H9 (cell line): ENCODE measurements around the gene IQGAP3. TPM values are rescaled to one million over a fixed set of nuclear protein-coding genes. Genes with fewer than 3 reads are reported as not detected.
A peak's percentile ranks its signal among the peaks of the same experiment; 100 is the strongest.

ENCODE experiments used
- DNase-seq: peaks from one replicate; pipeline ENCODE4 v3.0.0-alpha.2; 2017
- H2AFZ ChIP-seq: one replicate; pipeline ENCODE4 v1.6.1; 2013; ENCODE audit warnings: mild to moderate bottlenecking, low read length, control low read depth, moderate library complexity
- H2AK5ac ChIP-seq: 2 replicates; pipeline ENCODE4 v1.6.1; 2013; ENCODE audit warnings: low read length, control low read depth, mixed read lengths; ENCODE audit not compliant: insufficient read length
- H2BK120ac ChIP-seq: one replicate; pipeline ENCODE4 v1.6.1; 2013; ENCODE audit warnings: low read depth, mild to moderate bottlenecking, low read length, control low read depth, inconsistent platforms; ENCODE audit not compliant: poor library complexity, severe bottlenecking
- H2BK12ac ChIP-seq: 2 replicates; pipeline ENCODE4 v1.6.1; 2013; ENCODE audit warnings: low read length, control low read depth, mixed read lengths, low read depth; ENCODE audit not compliant: insufficient read length
- H2BK15ac ChIP-seq: 2 replicates; pipeline ENCODE4 v1.6.1; 2013; ENCODE audit warnings: low read depth, low read length, control low read depth
- H2BK20ac ChIP-seq: one replicate; pipeline ENCODE4 v1.6.1; 2013; ENCODE audit warnings: low read depth, mild to moderate bottlenecking, low read length, control low read depth, inconsistent platforms; ENCODE audit not compliant: poor library complexity, severe bottlenecking
- H2BK5ac ChIP-seq: 2 replicates; pipeline ENCODE4 v1.6.1; 2013; ENCODE audit warnings: low read length, control low read depth, mixed read lengths; ENCODE audit not compliant: insufficient read length
- H3K14ac ChIP-seq: 2 replicates; pipeline ENCODE4 v1.6.1; 2013; ENCODE audit warnings: low read length, control low read depth; ENCODE audit not compliant: insufficient read depth
- H3K18ac ChIP-seq: 2 replicates; pipeline ENCODE4 v1.6.1; 2013; ENCODE audit warnings: low read depth, mild to moderate bottlenecking, mixed read lengths, low read length, control low read depth; ENCODE audit not compliant: insufficient read length
- H3K23ac ChIP-seq: 2 replicates; pipeline ENCODE4 v1.6.1; 2013; ENCODE audit warnings: low read length, control low read depth, mixed read lengths, low read depth; ENCODE audit not compliant: insufficient read length
- H3K23me2 ChIP-seq: 2 replicates; pipeline ENCODE4 v1.6.1; 2013; ENCODE audit warnings: low read depth, mild to moderate bottlenecking, mixed read lengths, low read length, control low read depth; ENCODE audit not compliant: insufficient read length, poor library complexity, severe bottlenecking
- H3K27ac ChIP-seq: 2 replicates; pipeline ENCODE4 v1.5.1; 2013; ENCODE audit warnings: low read length, control low read depth, mixed read lengths, low read depth; ENCODE audit not compliant: insufficient read length
- H3K27me3 ChIP-seq: 2 replicates; pipeline ENCODE4 v1.6.1; 2013; ENCODE audit warnings: low read length, control low read depth, inconsistent platforms; ENCODE audit not compliant: insufficient read depth
- H3K4ac ChIP-seq: 2 replicates; pipeline ENCODE4 v1.6.1; 2013; ENCODE audit warnings: low read depth, mild to moderate bottlenecking, control low read depth, inconsistent platforms, low read length, moderate library complexity
- H3K4me1 ChIP-seq: 2 replicates; pipeline ENCODE4 v1.6.1; 2013; ENCODE audit warnings: low read length, control low read depth, inconsistent platforms; ENCODE audit not compliant: insufficient read depth
- H3K4me2 ChIP-seq: 2 replicates; pipeline ENCODE4 v1.6.1; 2013; ENCODE audit warnings: low read length, control low read depth, mixed read lengths; ENCODE audit not compliant: insufficient read length, insufficient read depth
- H3K56ac ChIP-seq: 2 replicates; pipeline ENCODE4 v1.6.1; 2013; ENCODE audit warnings: low read depth, mild to moderate bottlenecking, mixed read lengths, low read length, control low read depth; ENCODE audit not compliant: insufficient read length
- H3K79me1 ChIP-seq: 2 replicates; pipeline ENCODE4 v1.6.1; 2013; ENCODE audit warnings: low read depth, mild to moderate bottlenecking, moderate library complexity, low read length, control low read depth, inconsistent platforms; ENCODE audit not compliant: insufficient read depth, poor library complexity, severe bottlenecking
- H3K79me2 ChIP-seq: 2 replicates; pipeline ENCODE4 v1.6.1; 2013; ENCODE audit warnings: low read length, control low read depth, inconsistent platforms; ENCODE audit not compliant: insufficient read depth
- H3K9ac ChIP-seq: 2 replicates; pipeline ENCODE4 v1.6.1; 2013; ENCODE audit warnings: low read length, control low read depth, mixed read lengths; ENCODE audit not compliant: insufficient read length; ENCODE audit errors: extremely low read depth
- H3K9me3 ChIP-seq: one replicate; pipeline ENCODE4 v1.6.1; 2013; ENCODE audit warnings: low read depth, low read length, inconsistent platforms; ENCODE audit not compliant: control insufficient read depth
- H3T11ph ChIP-seq: one replicate; pipeline ENCODE4 v1.6.1; 2013; ENCODE audit warnings: mild to moderate bottlenecking, low read length, control low read depth, inconsistent platforms
- H4K20me1 ChIP-seq: one replicate; pipeline ENCODE4 v1.6.1; 2013; ENCODE audit not compliant: control insufficient read depth, insufficient read length, insufficient read depth
- H4K5ac ChIP-seq: 2 replicates; pipeline ENCODE4 v1.6.1; 2013; ENCODE audit warnings: low read depth, mild to moderate bottlenecking, mixed read lengths, low read length, control low read depth; ENCODE audit not compliant: insufficient read length
- H4K8ac ChIP-seq: replicated peaks from 2 replicates; pipeline ENCODE4 v1.6.1; 2013; ENCODE audit warnings: low read length, control low read depth, mixed read lengths, low read depth; ENCODE audit not compliant: insufficient read length
- H4K91ac ChIP-seq: 2 replicates; pipeline ENCODE4 v1.6.1; 2013; ENCODE audit warnings: low read depth, mild to moderate bottlenecking, moderate library complexity, mixed read lengths, low read length, control low read depth; ENCODE audit not compliant: insufficient read length
- H3K27ac Mint-ChIP-seq, 3 experiments: 2 replicates in 2 of 3; 3 replicates in 1 of 3; pipeline ENCODE4 v1.8.0; 2020 to 2021; ENCODE audit warnings: mixed read lengths in 3 of 3, mild to moderate bottlenecking in 1 of 3, moderate library complexity in 1 of 3
- H3K27me3 Mint-ChIP-seq: 2 replicates; pipeline ENCODE4 v1.8.0; 2021; ENCODE audit warnings: low read depth, mild to moderate bottlenecking, moderate library complexity, mixed read lengths
- H3K36me3 Mint-ChIP-seq, 3 experiments: 2 replicates in 2 of 3; 3 replicates in 1 of 3; pipeline ENCODE4 v1.8.0; 2020 to 2021; ENCODE audit warnings: low read depth in 3 of 3, mixed read lengths in 3 of 3; ENCODE audit not compliant: insufficient read depth in 1 of 3
- H3K4me1 Mint-ChIP-seq, 2 experiments: 2 replicates each; pipeline ENCODE4 v1.8.0; 2020; ENCODE audit warnings: mixed read lengths in 2 of 2
- H3K4me3 Mint-ChIP-seq, 2 experiments: 2 replicates in 1 of 2; 3 replicates in 1 of 2; pipeline ENCODE4 v1.8.0; 2020 to 2021; ENCODE audit warnings: mild to moderate bottlenecking in 2 of 2, mixed read lengths in 2 of 2, moderate library complexity in 1 of 2
- H3K9me3 Mint-ChIP-seq, 2 experiments: 2 replicates in 1 of 2; 3 replicates in 1 of 2; pipeline ENCODE4 v1.8.0; 2020; ENCODE audit warnings: mild to moderate bottlenecking in 2 of 2, mixed read lengths in 2 of 2, moderate library complexity in 1 of 2
- CTCF ChIP-seq: fragments of 200-600 bp; sonication (generic); conservative IDR thresholded peaks from 3 replicates; pipeline ENCODE4 v1.8.0; 2021; ENCODE audit warnings: antibody characterized with exemption, mild to moderate bottlenecking
- WGBS: extraction: QIAGEN DNeasy Blood & Tissue Kit; methylation state at CpG from one replicate; pipeline ENCODE4 v1.1.7; 2013; ENCODE audit warnings: missing lambda C conversion rate, low lambda C conversion rate, mixed read lengths; ENCODE audit not compliant: insufficient read length; ENCODE audit errors: extremely low coverage; 5-methylcytosine and 5-hydroxymethylcytosine counted together
- total RNA-seq: library from RNA; stranded (reverse); gene quantifications from 2 replicates; pipeline ENCODE4 v1.2.1, GENCODE V29; 2021

The IQGAP3 gene
- total RNA-seq, 1 experiment from 2014 or later, result 24.5 TPM

GRCh38 chr1:156572663-156573018 lies 276 bp upstream of the IQGAP3 start:
- H3K14ac ChIP-seq, result no peak overlapping the region
- H3K9ac ChIP-seq, result no peak overlapping the region
- WGBS, result no CpG with 5 or more reads among the region's 10 CpGs
- H3K79me2 ChIP-seq, result no peaks in the 10 kb centered on the region; the same call in 1 of the 2 replicates
- H2AFZ ChIP-seq, result no peak overlapping the region
- no peaks in the 10 kb centered on the region; the same call in 1 of the 2 replicates for H3K4me1 ChIP-seq
- H3K36me3 Mint-ChIP-seq, result peaks cover 6 to 16% (median 15%) of the 10 kb centered on the region in 3 experiments; a peak in 5 of 7 replicates
- peak overlapping the region; percentile 80 for H3K4me2 ChIP-seq
- H2BK20ac ChIP-seq, result no peak overlapping the region
- H3K23me2 ChIP-seq, result no peaks in the 10 kb centered on the region
- H3K18ac ChIP-seq, result no peak overlapping the region
- no peak overlapping the region for H4K91ac ChIP-seq
- no peak overlapping the region for H2BK12ac ChIP-seq
- no peak overlapping the region; a peak in 1 of 7 replicates for H3K27ac Mint-ChIP-seq
- H3K27ac ChIP-seq, result no peak overlapping the region
- H3K9me3 ChIP-seq, result no peaks in the 10 kb centered on the region
- no peaks in the 10 kb centered on the region for H3K27me3 ChIP-seq
- peak overlapping the region; percentile 95 to 100 for H3K4me3 Mint-ChIP-seq
- peaks cover 14 to 15% of the 10 kb centered on the region in 2 experiments for H3K4me1 Mint-ChIP-seq
- no peak overlapping the region for H3K4ac ChIP-seq
- H2AK5ac ChIP-seq, result no peak overlapping the region
- peaks cover 7% of the 10 kb centered on the region for H3K27me3 Mint-ChIP-seq
- no peak overlapping the region for H3K56ac ChIP-seq
- H3K23ac ChIP-seq, result no peak overlapping the region
- no peak for DNase-seq
- no peaks in the 10 kb centered on the region for H3K9me3 Mint-ChIP-seq
- H3K79me1 ChIP-seq, result no peaks in the 10 kb centered on the region
- H2BK5ac ChIP-seq, result no peak overlapping the region
- no peak overlapping the region for H2BK15ac ChIP-seq
- TF ChIP-seq CTCF, result no peak
- no peak overlapping the region for H4K8ac ChIP-seq
- H3T11ph ChIP-seq, result no peak overlapping the region
- H4K20me1 ChIP-seq, result no peaks in the 10 kb centered on the region
- no peak overlapping the region for H2BK120ac ChIP-seq
- no peak overlapping the region for H4K5ac ChIP-seq
